Activated T-helper 1 cell treated with Interleukin-2 at 50 U/mL for 16 hours (primary cell): ENCODE results near the gene PRRC2B.
"Not testable (repeated sequence)": the region's sequence is repeated elsewhere in the genome, so short reads cannot be mapped to it uniquely, and the experiment has no call there.

ENCODE experiments used
- DNase-seq: peaks from one replicate; pipeline ENCODE4 v3.0.0-alpha.2; 2020; ENCODE audit warnings: low read depth

Gene PRRC2B

DNA sequence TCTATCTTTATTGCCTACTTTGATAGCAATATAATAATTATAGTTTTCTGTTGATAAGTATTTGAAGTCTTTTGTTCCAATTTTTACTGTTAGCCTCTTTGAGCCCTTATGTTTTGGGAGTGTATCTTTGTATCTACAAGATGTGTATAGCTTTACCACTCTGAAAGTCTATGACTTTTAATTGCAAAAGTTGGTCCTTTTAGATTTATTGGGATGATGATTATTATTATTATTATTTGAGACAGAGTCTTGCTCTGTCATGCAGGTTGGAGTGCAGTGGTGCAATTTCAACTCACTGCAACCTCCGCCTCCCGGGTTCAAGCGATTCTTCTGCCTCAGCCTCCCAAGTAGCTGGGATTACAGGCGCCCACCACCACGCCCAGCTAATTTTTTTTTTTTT lies 78.2 kb downstream of the PRRC2B start:
- not testable (repeated sequence) for DNase-seq

DNA sequence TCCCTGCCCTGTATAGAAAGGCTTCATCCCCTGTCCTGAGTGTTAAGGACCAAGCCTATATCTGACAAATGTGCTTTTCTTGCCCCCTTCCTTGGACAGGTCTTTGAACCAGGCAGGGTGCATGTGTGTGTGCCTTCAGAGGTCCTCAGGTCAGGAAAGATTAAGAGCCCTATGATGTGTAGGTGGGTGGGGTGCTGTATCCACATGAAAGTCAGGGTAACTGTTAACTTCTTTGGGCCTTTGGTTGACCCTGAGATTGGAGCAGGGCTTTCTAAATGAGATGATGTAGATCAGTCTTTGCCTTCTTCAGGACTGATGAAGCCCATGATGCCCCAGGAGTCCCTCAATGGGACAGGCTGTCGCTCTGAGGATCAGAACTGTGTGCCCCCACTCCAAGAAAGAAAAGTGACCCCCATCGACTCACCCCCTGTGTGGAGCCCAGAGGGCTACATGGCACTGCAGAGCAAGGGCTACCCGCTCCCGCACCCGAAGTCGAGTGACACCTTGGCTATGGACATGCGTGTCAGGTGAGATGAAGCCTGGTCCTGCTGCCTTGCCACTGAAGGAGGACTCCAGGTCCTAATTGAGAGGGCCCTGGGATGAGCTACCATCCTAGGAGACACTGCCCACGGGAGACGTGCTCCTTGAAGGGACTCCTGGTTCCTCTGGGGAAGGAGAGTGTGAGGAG lies 79.5 kb downstream of the PRRC2B start:
- DNase-seq, result no peak

GRCh38 chr9:131473891-131474290 lies 80.0 kb downstream of the PRRC2B start:
- no peak for DNase-seq

DNA sequence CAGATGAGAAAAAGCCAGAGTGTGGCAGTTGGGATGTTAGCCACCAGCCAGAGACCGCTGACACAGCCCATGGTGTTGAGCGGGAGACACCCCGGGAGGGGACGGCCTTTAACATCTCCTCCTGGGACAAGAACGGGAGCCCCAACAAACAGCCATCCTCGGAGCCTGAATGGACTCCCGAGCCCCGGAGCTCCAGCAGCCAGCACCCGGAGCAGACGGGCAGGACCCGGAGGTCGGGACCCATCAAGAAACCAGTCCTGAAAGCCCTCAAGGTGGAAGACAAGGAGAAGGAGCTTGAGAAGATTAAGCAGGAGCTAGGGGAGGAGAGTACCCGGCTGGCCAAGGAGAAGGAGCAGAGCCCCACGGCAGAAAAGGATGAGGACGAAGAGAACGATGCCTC lies 80.8 kb downstream of the PRRC2B start:
- DNase-seq, result no peak

GRCh38 chr9:131475111-131475955 lies 81.4 kb downstream of the PRRC2B start:
- DNase-seq, result no peak

DNA sequence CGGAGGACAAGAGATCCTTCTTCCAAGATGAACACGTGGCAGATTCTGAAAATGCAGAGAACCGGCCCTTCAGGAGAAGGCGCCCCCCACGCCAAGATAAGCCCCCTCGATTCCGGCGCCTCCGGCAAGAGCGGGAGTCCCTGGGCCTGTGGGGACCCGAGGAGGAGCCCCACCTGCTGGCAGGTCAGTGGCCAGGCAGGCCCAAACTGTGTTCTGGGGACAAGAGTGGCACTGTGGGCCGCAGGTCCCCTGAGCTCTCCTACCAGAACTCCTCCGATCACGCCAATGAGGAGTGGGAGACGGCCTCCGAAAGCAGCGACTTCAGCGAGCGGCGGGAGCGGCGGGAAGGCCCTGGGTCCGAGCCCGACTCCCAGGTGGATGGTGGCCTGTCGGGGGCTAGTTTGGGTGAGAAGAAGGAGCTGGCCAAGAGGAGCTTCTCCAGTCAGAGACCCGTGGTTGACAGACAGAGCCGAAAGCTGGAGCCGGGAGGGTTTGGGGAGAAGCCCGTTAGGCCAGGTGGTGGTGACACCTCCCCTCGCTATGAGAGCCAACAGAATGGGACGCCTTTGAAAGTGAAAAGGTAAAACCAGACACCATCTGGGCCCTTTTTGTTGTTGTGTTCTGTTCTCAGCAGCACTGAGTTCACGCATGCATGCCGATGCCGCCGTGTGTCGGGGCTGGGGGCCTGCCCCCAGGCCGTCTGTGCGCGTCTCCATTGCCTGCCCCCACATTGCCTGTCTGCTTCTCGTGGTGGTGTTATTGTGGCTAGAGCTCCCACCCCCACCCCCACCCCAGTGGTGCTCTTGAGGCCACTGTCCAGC lies 82.3 kb downstream of the PRRC2B start:
- no peak for DNase-seq

- DNase-seq, result no peak
Measured at GRCh38 chr9:131476777-131477345, 83.0 kb downstream of the PRRC2B start.

DNA sequence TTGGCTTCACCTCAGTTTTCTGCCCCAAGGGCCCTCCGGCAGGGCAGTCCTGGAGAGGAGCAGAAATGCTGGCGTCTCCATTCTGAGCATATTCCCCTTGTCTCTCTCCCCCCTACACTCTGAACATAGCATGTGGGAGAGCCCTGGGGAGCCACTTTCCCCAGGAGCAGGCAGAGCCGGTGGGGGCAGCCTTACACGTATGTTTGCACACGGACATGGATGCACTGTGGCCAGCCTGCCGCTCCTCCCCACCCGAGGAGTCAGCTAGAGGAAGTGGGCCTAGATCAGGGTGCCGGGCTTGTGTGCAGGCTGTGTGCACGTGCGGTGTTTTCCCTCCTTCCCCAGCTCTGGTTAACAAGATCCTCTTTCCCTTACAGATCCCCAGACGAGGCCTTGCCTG lies 83.5 kb downstream of the PRRC2B start:
- no peak for DNase-seq

DNA sequence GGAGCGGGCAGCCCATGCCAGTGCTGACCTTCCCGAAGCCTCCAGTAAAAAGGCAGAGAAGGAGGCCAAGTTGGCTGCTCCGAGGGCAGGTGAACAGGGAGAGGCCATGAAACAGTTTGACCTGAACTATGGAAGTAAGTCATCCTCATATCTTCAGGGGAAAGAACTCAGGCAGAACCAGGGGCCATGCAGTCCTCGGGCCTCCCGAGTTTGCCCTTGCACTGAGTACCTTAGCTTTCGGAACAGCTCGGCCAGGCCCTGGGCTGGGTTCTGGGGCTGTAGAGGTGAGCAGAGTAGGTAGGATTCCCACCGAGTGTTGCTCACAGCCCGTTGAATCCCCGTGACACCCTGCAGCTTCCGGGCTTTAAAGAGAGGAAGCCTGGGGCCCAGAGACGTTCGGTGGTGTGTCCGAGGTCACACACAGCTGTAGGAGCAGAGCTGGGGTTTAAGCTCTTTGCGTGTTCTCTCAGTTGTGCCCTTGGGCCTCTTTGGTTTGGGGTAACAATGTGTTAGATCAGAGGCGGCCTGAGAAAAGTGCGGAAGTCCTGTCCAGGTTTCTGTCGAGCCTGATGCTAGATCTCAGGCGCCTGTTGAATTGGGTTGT lies 84.0 kb downstream of the PRRC2B start:
- DNase-seq, result no peak

GRCh38 chr9:131478421-131478868 lies 84.6 kb downstream of the PRRC2B start:
- peak; percentile 30 for DNase-seq

- no peak for DNase-seq
Measured at GRCh38 chr9:131478911-131479310, 85.0 kb downstream of the PRRC2B start.

DNA sequence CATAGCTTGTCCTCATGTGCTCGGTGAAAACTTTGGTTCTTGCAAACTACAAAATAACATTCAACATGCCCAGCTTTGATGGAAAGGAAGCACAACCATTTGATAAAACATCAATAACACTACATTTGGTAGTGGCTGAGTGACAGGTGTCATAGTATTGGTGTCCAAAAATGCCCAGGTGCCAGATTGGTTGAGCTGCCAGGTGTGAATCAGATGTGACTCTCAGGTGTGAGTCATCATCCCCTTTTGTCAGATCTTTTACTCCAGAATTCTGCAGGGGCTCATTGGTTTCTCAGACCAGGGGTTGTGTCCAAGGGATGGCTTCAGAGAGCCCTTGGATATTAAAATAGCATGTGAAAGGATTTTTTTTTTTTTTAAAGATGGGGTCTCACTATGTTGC lies 86.4 kb downstream of the PRRC2B start:
- no peak for DNase-seq

DNA sequence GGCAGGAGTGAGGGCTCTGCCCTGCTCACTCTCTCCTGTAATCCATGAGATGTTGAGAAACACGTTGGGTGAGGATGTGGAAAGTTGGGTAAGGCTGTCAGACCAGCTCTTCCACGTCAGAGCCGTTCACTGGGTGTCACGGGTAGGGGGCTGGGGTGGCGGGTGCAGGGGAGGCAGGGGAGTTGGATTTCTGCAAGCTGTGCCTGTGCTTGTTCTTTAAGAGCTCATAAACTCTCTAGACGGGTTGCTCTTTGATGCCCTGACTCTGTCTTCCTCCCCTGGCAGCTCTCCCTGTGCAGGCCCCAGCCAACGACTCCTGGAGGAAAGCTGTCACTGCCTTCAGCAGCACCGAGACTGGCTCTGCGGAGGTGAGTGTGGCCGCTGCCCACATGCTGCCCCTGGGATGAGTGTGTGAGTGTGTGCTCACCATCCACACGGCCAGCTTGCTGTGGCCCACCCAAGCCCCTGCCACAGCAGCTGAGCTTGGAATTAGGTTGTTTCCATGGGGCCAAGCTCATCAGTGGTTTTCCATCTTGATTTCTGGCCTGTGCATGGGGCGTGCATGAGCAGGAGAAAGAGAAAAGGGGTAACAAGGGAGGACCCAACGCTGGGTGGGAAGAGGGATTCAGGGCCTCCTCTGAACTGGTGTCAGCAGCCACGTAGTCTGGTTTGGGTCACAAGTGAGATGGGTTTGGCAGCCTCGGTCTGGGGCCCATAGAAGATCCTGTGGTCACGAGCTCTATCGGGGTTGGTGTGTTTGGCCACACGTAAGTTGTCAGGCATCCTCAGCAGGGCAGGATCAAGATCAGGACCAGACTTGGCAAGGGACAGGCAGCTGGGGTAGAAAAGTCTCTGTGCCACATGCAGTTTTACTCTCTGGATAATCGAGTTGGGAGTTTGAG lies 87.8 kb downstream of the PRRC2B start:
- no peak for DNase-seq

DNA sequence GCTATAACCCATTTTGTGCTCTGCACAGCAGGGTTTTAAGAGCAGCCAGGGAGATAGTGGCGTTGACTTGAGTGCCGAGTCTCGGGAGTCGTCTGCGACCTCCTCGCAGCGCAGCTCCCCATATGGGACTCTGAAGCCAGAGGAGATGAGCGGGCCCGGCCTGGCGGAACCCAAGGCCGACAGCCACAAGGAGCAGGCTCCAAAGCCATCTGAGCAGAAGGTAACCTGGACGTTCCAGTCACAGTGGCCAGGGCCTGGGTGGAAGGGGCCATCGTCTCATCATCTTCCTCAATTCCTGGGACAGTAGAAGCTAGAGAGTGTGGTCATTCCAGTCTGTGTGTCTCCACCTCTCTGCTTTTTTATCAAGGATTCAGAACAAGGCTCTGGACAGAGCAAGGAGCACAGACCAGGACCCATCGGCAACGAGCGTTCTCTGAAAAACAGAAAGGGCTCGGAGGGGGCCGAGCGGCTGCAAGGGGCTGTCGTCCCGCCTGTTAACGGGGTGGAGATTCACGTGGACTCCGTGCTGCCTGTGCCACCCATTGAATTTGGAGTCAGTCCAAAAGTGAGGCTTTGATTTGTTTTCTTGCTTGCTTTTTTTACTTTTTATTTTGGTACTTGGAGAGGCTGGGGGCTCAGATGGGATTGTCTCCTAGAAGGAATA lies 88.6 kb downstream of the PRRC2B start:
- DNase-seq, result no peak

DNA sequence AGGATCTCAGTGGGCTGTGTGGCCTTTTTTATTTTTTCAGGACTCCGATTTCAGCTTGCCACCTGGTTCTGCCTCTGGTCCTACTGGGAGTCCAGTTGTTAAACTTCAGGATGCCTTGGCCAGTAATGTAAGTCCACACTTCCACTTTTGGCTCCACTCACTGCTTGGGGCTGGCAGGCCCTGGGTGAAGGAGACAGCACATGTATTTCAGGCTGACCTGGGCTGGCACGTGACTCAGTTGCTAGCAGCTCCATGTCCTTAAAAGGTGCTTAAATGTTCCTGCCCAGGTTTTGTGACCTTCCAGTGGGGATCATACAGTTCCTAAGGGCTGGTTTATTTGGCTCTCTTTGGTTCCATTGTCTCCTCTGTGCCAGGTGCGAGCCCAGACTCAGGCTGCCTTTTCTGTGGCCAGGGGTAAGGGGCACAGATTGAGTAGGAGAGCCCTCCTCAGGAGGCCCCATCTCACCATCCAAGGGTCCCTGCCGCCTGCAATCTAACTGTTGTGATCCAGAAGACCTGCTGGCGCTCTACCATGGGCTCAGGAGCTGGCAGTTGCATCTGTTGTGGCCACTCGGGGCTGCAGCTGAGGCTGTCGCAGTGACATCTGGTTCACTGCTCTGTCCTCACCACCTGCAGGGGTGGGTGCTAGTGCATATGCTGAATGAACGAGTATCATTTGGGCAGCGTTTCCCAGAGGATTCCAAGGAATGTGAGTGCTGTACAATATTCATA lies 89.6 kb downstream of the PRRC2B start:
- no peak for DNase-seq

GRCh38 chr9:131484051-131484445 lies 90.2 kb downstream of the PRRC2B start:
- no peak for DNase-seq

DNA sequence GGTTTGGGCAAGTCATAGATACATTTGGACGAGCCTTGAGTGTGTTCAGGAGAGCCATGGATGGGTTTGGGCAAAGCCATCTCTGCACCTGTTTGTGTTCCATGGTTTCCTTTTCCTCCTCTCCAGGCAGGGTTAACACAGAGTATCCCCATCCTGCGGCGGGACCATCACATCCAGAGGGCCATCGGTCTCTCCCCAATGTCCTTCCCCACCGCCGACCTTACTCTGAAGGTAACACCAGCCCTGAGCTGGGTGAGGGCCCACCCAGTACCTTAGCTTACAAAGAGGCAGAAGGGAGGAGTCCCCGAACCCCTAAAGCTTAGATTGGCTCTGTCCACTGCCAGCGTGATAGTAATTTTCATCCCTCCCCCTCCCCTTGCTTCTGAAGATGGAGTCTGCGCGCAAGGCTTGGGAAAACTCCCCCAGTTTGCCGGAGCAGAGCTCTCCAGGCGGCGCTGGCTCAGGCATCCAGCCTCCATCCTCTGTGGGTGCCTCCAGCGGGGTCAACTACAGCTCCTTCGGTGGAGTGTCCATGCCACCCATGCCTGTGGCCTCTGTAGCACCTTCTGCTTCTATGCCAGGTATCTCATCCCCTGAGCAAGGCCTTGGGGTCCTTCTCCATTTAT lies 90.8 kb downstream of the PRRC2B start:
- DNase-seq, result no peak

DNA sequence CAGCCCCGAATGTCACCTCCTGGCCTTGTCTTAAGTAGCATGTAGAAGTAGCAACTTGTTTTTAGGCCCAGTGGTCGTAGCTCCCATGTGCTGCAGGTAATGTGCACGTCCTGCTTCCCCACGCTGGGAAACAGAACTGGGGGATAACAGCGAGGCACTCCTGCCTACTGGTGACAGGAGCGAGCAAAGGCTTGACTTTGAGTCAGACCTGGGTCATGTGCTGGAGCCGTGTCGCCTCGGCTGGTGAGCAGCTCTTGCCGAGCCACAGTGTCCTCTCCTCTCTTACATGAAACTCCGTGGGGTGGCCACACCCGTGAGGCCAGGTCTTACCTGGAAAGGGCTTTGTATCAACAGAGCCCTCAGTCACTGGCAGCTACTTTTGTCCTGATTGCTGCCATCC lies 91.3 kb downstream of the PRRC2B start:
- no peak for DNase-seq
